K562 (cell line): ENCODE results near the gene AMBP. TPM values are rescaled to one million over a fixed set of nuclear protein-coding genes. Genes with fewer than 3 reads are reported as not detected.

Source experiments
- ATAC-seq: fragments of 200-7000 bp; cut with Tn5 transposase; 3 replicates; pipeline ENCODE4 v1.9.1; 2020; ENCODE audit warnings: moderate library complexity
- BruUV-seq: library from RNA; stranded (reverse); fragments of 400-500 nt; replicated peaks from 2 replicates; lab custom pipeline; 2021; lab: Mats Ljungman, UMichigan
- CTCF ChIA-PET: fragments of 300-600 bp; formaldehyde crosslinking; extraction: SDS; loops from one replicate; lab custom pipeline; 2021; ENCODE audit warnings: low intra/inter-chr PET ratio; lab: Yijun Ruan, JAX
- POLR2A ChIA-PET: fragments of 300-600, 350-650 bp; sonication (Branson Sonifier 250); formaldehyde crosslinking; extraction: SDS; loops from one replicate; lab custom pipeline; 2021; ENCODE audit warnings: antibody characterized with exemption, inconsistent platforms; lab: Yijun Ruan, JAX
- DNase-seq, 4 experiments: peaks; one replicate each; pipeline versions ENCODE4 v3.0.0 to v3.0.0-alpha.2; 2011 to 2018; ENCODE audit warnings: low spot score in 3 of 4, mixed read lengths in 3 of 4; ENCODE audit errors: extremely low read depth in 1 of 4
- FAIRE-seq: peaks from 2 replicates; lab custom pipeline; 2011; peaks lifted over from hg19 to GRCh38; lab: Jason Lieb, UNC
- H2AFZ ChIP-seq: 2 replicates; pipeline ENCODE4 v1.6.0; 2011; ENCODE audit warnings: low read depth, low read length, control low read depth, inconsistent platforms
- H3K27ac ChIP-seq: fragments of 200-600 bp; 3 replicates; pipeline ENCODE4 v1.8.0; 2011; ENCODE audit warnings: low read depth, mild to moderate bottlenecking, control low read depth, inconsistent platforms, low read length, moderate library complexity, mixed read lengths; ENCODE audit errors: extremely low read depth
- H3K27me3 ChIP-seq, 2 experiments: fragments of 300-600 bp in 1 of 2; 2 replicates in 1 of 2; 3 replicates in 1 of 2; pipeline versions ENCODE4 v1.6.0 to v1.8.0; 2011; ENCODE audit warnings: inconsistent platforms in 2 of 2, low read length in 2 of 2, mild to moderate bottlenecking in 1 of 2, mixed read lengths in 1 of 2, moderate library complexity in 1 of 2; ENCODE audit not compliant: control insufficient read depth in 2 of 2, insufficient read depth in 2 of 2
- H3K36me3 ChIP-seq: fragments of 300-600 bp; 3 replicates; pipeline ENCODE4 v1.8.0; 2011; ENCODE audit warnings: mild to moderate bottlenecking, low read length, inconsistent platforms; ENCODE audit not compliant: control insufficient read depth, insufficient read depth
- H3K4me1 ChIP-seq, 2 experiments: fragments of 200-600 bp in 1 of 2; replicated peaks in 1 of 2; 2 replicates in 1 of 2; 3 replicates in 1 of 2; pipeline versions ENCODE4 v1.5.1 to v1.8.0; 2011; ENCODE audit warnings: inconsistent platforms in 2 of 2, low read length in 2 of 2, mild to moderate bottlenecking in 1 of 2, mixed read lengths in 1 of 2, moderate library complexity in 1 of 2; ENCODE audit not compliant: control insufficient read depth in 2 of 2, insufficient read depth in 2 of 2
- H3K4me2 ChIP-seq: 2 replicates; pipeline ENCODE4 v1.6.1; 2011; ENCODE audit warnings: low read length, control low read depth, inconsistent platforms, mixed read lengths; ENCODE audit not compliant: insufficient read depth
- H3K4me3 ChIP-seq: fragments of 200-600 bp; sonication (generic), shearing (Covaris generic); 2 replicates; pipeline ENCODE4 v1.5.1; 2016; ENCODE audit warnings: control low read depth, inconsistent platforms
- H3K79me2 ChIP-seq: fragments of 200-600 bp; 3 replicates; pipeline ENCODE4 v1.8.0; 2011; ENCODE audit warnings: low read length, inconsistent platforms; ENCODE audit not compliant: control insufficient read depth, insufficient read depth
- H3K9ac ChIP-seq, 2 experiments: 2 replicates each; pipeline versions ENCODE4 v1.6.0 to v1.6.1; 2011; ENCODE audit warnings: low read depth in 2 of 2, low read length in 2 of 2, control low read depth in 1 of 2, inconsistent platforms in 1 of 2, mild to moderate bottlenecking in 1 of 2, mixed read lengths in 1 of 2; ENCODE audit not compliant: insufficient read depth in 1 of 2
- H3K9me1 ChIP-seq: one replicate; pipeline ENCODE4 v1.6.0; 2011; ENCODE audit warnings: inconsistent platforms, mild to moderate bottlenecking, low read length, moderate library complexity; ENCODE audit not compliant: control insufficient read depth, insufficient read depth
- H3K9me3 ChIP-seq: replicated peaks from 2 replicates; pipeline ENCODE4 v1.5.1; 2011; ENCODE audit warnings: low read depth, low read length, inconsistent platforms; ENCODE audit not compliant: control insufficient read depth, insufficient read depth
- H4K20me1 ChIP-seq: replicated peaks from 2 replicates; pipeline ENCODE4 v1.6.1; 2011; ENCODE audit warnings: low read length, inconsistent platforms, mixed read lengths; ENCODE audit not compliant: control insufficient read depth, insufficient read depth
- GABPA ChIP-seq: fragments of 200-800 bp; sonication (Bioruptor generic); conservative IDR thresholded peaks from 2 replicates; pipeline ENCODE4 v1.6.1; 2016; ENCODE audit warnings: low read depth, missing genetic modification characterization, missing compliant biosample characterization
- OTX1 ChIP-seq: fragments of 450-650 bp; formaldehyde crosslinking; IDR thresholded peaks from 2 replicates; pipeline ENCODE4 v1.4.0; 2022; ENCODE audit warnings: mild to moderate bottlenecking
- SMC3 ChIP-seq: conservative IDR thresholded peaks from 2 replicates; pipeline ENCODE4 v1.6.1; 2011; ENCODE audit warnings: low read depth, low read length, improper control_type of control experiment; ENCODE audit not compliant: insufficient read depth
- ZFP36 ChIP-seq: fragments of 150-350 bp; IDR thresholded peaks from 2 replicates; pipeline ENCODE4 v1.6.1; 2018; ENCODE audit warnings: low read length, low read depth; ENCODE audit not compliant: partially characterized antibody
- ZNF140 ChIP-seq: fragments of 250-450 bp; sonication (Bioruptor Pico); IDR thresholded peaks from 2 replicates; pipeline ENCODE4 v1.8.0; 2021; ENCODE audit warnings: moderate library complexity, mild to moderate bottlenecking, inconsistent platforms
- WGBS: fragments of 100-300 bp; shearing (Covaris generic); methylation state at CpG from one replicate; pipeline ENCODE4 v1.1.6; 2016; ENCODE audit warnings: low coverage, mixed read lengths; ENCODE audit not compliant: insufficient coverage; ENCODE audit errors: missing lambda C conversion rate; 5-methylcytosine and 5-hydroxymethylcytosine counted together
- in situ Hi-C: fragments of 300-500 bp; cut with MboI; formaldehyde crosslinking; loops from 4 replicates; pipeline ENCODE4 v1.15.0; 2018; ENCODE audit warnings: inconsistent platforms, mixed read lengths
- intact Hi-C: fragments of 100-400 bp; cut with micrococcal nuclease; formaldehyde crosslinking; loops from 2 replicates; pipeline ENCODE4 v1.14.2; 2022
- polyA plus RNA-seq, 8 experiments: library from polyadenylated mRNA; depleted of rRNA in 4 of 8; stranded (reverse) in 5 of 8; unstranded in 3 of 8; fragments of >200 nt; fragmentation: Nextera tagmentation in 2 of 8; fragmentation: Illumina TruSeq in 1 of 8; extraction: Ambion mirVana in 2 of 8; extraction: Trizol in 1 of 8; gene quantifications; 2 replicates each; pipeline versions ENCODE4 v1.2.1 to v1.2.3, GENCODE V29; 2011 to 2014; ENCODE audit warnings: inconsistent platforms in 1 of 8, missing spikeins in 1 of 8
- total RNA-seq, 7 experiments: library from RNA; depleted of rRNA in 6 of 7; stranded (reverse); fragments of >200 nt in 6 of 7; fragmentation: Illumina TruSeq in 2 of 7; extraction: Trizol in 2 of 7; gene quantifications; 2 replicates each; pipeline versions ENCODE4 v1.2.1 to v1.2.3, GENCODE V29; 2011 to 2021; ENCODE audit warnings: low replicate concordance in 1 of 7

Gene AMBP
- total and polyA plus RNA-seq, 9 of the 15 experiments (the other 6 are each of a cell fraction or from before 2014, with no cell fraction given) = 1.3 TPM; not detected in 8

- no peak for DNase-seq
- no peak for FAIRE-seq
- Histone ChIP-seq H3K4me3 (no peak overlapping the region), H3K36me3 (no peaks in the 10 kb centered on the region), H3K9me1 (no peaks in the 10 kb centered on the region), H4K20me1 (no peaks in the 10 kb centered on the region), H3K27ac (no peak overlapping the region), H3K4me1 (peaks cover 5 to 6% of the 10 kb centered on the region in 2 experiments; a peak in 4 of 5 replicates), H3K9ac (no peak overlapping the region), H3K79me2 (no peaks in the 10 kb centered on the region), H3K27me3 (peaks cover 4 to 25% of the 10 kb centered on the region in 2 experiments; a peak in 3 of 5 replicates), H2AFZ (no peak overlapping the region), H3K4me2 (no peak overlapping the region), H3K9me3 (no peaks in the 10 kb centered on the region)
- in situ Hi-C loops = no loop called here
- no TSS peak for BruUV-seq
- no peak for TF ChIP-seq GABPA (tag)
- no peak for TF ChIP-seq OTX1 (CRISPR knock-in tag)
- TF ChIP-seq SMC3 = no peak
- no peak for TF ChIP-seq ZNF140
- peak; percentile 77 for TF ChIP-seq ZFP36
- 0% methylated on average over 4 of the region's 4 CpGs for WGBS
- ChIA-PET CTCF (no interaction called here), POLR2A (no interaction called here)
- no peak for ATAC-seq
- intact Hi-C loops = loop anchor here (5.0 kb wide), 1 partner anchor 338 kb away; no protein-coding TSS in a partner anchor
Observed at GRCh38 chr9:114075602-114076001, 2.5 kb downstream of the AMBP start.
